Measurements from ENCODE around the gene CSTB.

The CSTB gene

DNA sequence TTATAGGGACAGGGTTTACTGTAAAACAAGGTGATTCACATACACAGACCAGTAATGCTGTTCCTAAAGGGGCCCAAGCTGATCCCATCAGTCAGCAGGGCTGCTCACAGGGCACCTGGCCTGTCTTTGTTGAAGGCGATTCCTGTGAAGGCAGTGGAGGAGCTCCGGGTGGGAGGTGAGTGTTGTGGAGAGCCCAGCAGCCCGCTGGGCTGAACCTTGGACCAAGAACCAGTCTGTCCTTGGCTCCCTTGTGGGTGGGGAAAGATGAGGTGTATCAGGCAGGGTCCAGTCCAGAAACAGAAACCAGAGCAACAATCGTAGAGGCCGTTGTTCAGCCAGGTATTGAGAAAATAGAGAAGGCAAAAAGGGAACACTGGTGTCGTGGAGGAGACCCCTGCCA, 44.6 kb downstream of the CSTB start:
- no peak for DNase-seq (ENCODE audit: low read depth, low spot score)

DNA sequence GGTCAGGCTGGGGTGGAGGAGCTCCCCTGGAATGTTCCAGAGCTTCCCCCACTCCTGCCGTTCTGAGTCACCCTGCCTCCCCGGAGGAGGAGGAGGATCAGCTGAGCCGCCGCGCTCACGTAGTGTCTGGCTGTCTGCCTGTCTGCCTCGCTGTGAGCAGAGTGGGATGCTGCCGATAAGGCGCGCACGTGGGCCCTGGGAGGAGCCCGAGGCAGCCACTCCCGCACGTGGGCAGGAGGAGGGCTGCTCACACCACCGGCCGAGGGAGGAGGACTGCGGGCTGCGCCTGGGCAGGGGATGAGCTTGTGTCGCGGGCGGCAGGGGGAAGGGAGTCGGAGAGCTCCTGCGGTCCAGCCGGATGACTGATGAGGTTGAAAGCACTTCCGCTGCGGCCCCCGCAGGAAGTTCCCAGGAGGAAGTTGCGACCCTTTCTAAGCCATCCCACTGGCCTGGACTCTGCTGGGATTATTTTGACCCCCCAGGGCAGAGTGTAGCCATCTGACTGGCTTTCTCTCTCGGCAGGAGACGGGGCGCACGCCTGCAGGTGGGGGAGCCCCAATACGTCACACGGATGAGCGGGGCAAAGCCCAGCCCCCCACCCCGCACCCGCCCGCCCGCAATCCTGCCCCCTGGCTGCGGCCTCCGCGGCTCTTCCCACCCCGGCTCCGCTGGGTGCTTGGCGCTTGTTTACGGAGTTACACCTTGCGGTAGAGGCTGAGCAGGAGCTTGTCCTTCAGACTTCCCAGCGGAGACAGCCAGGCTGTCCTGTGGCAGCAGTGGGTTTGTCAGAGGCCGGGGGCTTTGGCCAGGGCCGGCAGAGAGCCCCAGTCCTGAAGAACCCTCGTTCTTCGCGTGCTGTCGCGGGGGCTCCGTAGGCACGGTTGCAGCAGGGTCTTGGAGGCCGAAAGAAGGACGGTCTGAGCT, 47.4 kb downstream of the CSTB start:
- peak; percentile 92 for DNase-seq (ENCODE audit: low read depth, low spot score)

DNA sequence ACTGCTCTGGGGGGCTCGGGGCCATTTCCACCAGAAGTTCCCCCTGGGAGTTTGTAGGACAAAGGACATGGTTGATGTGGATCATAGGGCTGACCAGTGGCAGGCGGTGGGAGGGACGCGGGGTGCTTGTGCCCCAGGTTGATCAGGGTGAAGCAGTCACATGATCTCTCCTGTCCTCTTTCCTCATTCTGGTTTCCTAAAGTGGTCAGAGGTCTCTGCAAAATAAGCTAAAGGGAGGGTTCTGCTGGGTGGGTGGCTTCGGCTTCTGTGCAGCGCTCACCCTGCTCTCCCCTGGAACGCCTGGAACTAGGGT, 48.0 kb downstream of the CSTB start:
- DNase-seq (ENCODE audit: low read depth, low spot score): no peak

DNA sequence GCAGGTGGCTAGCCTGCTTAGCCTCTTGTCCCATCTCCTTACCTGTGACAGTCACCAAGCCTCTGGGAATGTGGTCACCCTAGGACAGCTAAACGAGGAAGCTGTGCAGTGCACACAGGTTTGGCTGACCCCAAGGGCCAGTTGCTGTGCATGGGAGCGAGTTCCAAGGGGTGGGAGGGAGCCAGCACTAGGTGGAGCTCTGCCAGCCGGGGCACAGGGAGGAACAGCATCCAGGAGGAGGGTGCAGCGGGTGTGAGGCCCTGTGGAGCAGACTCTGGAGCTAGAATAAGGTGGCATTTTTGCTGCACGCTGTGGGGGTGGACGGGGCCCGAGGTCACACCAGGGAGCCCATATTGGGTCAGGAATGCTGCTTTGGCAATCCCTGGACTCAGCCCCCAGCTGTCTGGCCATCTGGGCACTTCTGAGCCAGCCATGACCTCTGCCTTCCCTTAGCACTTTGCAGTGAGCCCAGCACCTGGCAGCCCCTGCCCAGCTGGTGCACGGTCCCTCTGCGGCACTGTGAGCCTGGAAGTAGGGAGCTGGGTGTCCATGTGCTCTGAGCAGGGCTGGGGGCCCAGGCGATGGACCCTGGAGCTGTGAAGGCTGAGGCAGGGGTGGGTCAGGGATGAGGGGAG, 48.5 kb downstream of the CSTB start:
- DNase-seq (ENCODE audit: low read depth, low spot score): no peak

DNA sequence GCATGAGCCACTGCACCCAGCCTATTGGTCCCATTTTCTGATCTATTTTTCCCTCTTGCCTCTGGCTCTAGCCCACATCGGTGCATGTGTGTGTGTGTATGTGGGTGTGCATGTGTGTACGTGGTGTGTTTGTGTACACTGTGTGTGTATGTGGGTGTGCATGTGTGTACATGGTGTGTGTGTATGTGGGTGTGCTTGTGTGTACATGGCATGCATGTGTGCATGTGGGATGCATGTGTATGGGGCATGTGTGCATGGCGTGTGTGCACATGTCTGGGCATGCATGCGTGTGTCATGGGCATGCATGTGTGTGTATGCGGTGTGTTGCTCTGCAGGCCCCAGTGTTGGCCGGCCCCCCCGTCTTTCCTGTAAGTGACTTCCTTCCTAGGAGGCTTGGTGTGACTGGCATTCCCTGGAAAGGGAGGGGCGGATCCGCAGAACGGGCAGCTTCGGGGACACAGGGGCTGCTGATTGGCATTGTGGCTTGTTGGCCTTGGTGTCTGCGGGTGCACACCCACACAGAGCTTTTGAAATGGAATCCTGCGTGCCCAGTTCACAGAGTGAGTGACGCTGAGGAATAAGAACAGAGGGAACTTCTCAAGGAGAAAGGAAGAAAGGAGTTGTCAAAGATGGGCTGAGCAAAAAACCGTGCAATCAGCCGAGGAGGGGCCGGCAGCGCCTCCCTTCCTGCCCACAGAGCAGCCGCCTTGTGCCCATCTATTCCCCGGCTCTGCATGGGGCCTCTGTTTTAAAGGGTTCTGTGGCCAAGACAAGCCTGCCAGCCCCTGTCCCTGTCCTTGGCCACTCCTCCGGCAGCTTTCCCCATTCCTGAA, 49.2 kb downstream of the CSTB start:
- no peak for DNase-seq (ENCODE audit: low read depth, low spot score)

All from ELF-1 (cell line).